HL-60/S4 treated with phorbol 12-myristate 13-acetate at 8.2 ng/mL for 4 days and 3 days (cell line): ENCODE results near the gene KLF15.

Experiments
- in situ Hi-C: fragments of 300-500 bp; cut with MboI; formaldehyde crosslinking; loops from 2 replicates; pipeline ENCODE4 v1.15.0; 2022; ENCODE audit warnings: low sequenced_read_pairs

Gene KLF15

DNA sequence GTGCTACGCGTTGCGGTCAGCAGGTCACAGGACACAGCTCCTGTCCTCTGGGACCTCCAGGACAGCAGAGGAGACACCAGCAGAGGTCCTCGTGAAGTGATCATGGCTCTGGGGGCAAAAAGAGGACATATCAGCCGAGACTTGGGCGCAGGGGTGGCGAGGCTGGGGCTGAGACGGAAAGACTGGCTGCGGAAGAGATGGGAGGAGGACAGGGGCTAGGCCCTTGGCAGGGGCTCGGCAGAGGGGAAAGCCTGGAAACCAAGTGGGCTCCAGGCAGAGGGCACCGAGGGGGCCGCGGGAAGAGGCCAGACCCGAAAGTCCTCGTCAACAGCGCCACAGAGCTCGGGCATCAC is 32.6 kb upstream of the KLF15 start:
- in situ Hi-C loops, result no loop called here

DNA sequence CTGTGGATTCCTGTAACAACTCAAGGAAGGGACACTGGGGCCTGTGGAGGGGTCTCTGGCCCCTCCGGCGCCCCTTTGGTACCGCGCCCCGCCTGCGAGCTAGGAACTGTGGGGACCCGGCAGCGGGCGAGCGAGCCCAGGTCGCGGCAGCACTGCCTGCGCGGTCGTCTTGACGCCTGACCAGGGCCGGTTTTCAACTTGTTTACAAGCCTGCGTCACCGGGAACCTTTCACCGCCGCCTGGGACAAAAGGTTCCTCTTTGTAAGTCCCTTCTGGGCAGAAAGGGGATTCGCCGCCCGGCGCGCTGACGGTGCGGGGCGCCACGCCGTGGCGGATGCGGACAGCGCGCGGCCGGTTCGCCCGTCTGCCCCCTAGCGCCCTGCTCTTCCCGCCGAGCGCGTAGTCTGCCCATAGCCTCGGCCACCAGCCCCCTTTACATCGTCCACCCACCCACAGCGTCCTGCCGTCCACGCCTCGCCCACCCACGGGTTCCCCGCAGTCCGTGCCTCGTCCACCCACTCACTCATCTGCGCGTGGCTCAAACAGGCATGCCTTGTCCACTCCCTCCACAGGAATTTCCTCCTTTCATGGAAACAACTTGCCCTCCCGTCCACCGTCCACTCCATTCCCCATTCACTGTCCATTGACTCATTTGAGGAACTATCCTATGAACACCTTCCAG is 32.0 kb upstream of the KLF15 start:
- in situ Hi-C loops, result no loop called here

DNA sequence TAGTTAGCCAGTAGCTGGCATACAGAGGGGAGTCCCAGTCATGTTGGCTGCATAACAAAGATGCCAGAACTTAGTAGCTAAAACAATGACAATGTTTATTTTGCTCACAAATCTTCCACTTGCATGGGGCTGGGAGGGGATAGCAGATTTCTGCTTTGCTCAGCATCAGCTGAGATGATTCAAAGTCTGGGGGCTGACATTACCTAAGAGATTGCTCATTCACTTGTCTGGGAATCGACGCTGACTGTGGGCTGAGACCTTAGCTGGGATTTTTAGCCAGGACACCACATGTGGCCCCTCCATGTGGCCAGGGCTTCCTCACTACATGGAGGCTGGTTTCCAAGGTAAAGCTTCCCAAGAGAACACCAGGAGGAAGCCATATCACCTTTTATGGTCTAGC is 24.8 kb upstream of the KLF15 start:
- in situ Hi-C loops, result no loop called here

DNA sequence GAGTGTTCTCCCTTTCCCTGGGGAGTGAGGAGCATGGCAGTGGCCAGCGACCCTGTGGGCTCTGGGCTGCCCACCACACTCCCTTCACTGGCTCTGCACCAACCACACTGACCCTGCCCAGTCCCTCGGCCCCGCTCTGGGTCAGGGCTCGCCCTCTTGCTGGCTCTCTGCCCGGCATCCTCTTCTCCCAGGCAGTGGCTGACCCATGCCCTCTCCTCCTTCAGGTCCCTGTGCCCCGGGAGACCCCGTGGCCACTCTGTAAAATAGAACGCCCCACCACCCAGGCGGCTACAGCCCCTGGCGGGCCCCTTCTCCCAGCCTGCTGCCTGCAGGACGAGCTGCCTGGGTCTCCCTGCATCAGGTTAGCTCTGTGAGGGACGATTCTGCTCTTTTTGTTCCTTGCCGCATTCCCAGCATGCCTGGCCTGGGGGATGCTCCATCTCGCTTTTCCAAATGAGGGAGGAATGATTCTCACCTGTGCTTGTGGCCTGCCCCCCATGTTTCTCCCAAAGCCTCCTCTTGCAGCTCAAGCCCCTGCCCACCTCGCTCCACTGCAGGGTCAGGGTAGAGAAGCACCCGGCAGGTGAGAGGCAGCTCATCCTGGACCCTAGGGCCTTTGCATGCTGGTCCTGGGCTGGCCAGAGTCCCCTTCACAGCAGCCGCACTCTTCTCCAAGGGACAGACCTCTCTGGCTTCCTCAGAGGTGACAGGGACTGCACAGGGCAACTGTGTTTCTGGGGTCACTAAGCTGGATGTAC is 23.0 kb upstream of the KLF15 start:
- in situ Hi-C loops, result no loop called here

DNA sequence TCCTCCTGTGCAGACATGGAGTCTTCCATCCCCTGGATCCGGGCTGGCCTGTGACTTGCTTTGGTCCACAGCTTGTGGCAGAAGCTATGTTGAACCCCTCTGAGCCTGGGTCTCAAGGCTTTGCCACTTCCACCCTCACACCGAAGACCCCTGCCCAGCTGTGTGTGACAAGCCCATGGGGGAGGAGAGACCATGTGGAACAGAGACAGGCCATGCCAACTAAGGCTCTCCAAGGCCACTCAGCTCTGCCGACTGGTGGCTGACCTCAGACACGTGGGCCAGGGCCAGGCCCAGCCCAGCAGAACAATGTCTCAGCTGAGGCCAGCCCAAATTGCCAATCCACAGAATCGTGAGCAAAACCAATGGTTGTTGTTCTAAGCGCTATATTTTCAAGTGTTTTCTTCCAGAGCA is 21.1 kb upstream of the KLF15 start:
- in situ Hi-C loops, result no loop called here

DNA sequence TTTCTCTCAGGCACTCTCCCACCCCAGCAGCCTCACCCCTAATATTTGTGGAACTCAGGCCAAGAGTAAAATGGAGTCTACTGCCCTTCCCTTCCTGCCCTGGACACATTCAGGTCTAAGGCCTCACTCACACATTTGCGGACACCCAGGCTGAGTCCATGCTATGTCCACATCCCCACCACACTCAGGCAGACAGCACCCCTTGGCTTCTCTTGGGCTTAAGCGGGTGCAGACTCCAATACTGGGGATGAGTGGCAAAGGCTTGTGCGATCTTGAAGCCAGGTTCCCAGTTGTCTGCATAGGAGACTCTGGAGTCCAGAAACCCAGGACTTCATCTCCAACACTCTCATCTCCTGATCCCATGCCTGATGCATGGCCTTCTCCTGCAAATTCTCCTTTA is 20.0 kb upstream of the KLF15 start:
- in situ Hi-C loops, result no loop called here

DNA sequence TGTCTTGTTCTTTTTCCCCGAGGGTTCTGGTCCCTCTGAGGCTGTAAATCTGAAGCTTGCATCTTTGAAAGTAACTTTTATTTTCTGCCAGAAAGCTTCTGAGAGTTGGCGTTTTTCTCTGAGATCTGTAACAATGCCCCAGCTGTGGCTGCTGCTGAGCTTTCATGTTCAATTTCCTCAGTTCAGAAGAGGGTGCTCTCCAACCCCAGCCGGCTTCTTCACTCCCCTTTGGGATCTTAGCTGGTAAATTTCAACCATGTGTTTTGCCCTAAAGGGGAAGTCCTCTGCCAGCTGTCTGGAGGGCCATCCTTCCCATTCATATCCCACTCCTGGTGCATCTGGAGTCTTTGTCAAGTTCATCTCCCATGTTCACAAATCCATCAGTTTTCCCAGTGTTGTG is 19.2 kb upstream of the KLF15 start:
- in situ Hi-C loops, result no loop called here

DNA sequence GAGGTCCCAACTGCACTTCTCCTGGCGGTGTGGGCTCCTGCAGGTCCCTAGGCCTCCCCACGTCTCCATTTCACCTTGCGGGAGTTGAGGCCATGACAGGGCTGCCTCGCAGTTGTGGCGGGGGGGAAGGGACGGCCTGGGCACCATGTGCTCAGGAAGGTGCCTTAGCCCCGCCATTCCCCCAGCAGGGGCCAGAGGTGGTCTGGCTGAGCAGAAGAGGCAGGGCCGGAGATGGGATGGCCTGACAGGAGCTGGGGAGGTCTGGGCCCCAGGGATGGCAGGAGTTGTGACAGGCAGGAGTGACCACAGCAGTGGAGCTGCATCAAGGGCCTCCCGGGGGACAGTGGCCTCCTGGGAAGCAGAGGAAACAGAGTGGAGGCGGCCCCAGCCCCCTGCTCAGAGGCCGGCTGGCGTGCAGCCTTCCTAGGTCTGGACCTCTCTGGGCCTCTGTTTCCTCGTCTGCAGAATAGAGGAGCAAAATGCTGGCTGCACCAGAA is 18.7 kb upstream of the KLF15 start:
- in situ Hi-C loops, result no loop called here

DNA sequence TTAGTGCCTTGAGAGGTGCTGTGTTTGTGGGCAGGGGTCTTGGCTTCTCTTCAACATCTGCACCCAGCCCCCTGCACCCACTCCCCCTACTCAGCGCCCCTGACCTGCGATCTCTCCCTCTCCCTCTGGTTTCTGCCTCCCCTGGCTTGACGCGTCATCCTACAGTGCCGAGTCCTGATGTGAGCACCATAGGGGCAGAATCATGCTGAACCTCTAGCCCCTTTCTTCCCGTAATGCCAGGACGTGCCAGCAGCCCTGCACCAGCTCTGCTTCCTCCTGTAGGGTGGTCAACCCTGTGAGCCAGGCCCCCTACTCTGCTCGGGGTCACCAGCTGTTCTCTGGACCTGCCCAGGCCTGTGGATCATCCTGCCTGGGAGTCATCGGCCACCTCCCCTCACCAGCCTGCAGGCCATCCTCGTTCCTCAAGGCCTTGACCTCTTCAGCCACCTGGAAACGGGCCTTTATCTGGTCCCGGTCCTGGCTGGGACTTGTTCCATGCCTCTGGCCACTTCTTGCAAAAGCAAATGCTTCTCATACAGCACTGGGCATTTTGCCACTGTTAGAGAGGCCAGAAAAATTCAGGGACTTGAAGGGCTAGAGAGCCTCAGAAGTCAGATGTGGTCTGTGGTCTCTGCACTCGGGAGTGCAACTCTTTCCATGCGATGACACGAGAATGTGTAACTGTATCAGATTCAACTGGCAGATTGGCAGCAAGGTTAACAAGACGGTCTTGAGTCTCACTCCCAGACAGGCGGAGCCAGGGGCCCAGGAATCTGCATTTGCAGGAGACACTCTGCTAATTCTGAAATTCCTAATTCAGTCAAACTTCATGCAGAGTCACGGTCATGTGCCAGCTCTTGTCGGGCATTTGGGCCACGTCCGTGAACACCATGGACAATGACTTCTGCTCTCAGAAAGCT is 16.7 kb upstream of the KLF15 start:
- in situ Hi-C loops, result no loop called here

DNA sequence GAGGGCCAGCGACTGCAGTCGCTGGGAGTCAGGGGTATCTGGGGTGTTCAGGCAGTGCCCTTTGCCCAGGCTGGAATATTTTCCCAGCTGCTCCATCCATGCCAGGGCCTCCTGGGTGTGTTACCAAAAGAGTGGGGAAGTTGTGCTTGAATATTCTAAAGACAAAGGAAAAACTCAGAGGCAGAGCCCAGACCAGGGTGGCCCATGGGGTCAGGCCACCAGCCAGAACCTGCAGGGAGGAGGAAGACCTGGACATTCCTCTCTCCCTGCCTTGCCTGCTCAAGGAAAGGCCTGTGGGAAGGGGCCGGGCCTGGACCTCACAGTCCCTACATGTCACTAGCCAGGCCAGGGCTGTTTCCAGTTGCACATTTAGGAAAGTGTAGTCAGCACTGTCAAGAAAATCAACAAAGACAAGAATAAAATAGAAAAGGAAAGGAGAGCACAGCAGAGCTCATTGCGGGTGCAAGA is 16.0 kb upstream of the KLF15 start:
- in situ Hi-C loops, result no loop called here

DNA sequence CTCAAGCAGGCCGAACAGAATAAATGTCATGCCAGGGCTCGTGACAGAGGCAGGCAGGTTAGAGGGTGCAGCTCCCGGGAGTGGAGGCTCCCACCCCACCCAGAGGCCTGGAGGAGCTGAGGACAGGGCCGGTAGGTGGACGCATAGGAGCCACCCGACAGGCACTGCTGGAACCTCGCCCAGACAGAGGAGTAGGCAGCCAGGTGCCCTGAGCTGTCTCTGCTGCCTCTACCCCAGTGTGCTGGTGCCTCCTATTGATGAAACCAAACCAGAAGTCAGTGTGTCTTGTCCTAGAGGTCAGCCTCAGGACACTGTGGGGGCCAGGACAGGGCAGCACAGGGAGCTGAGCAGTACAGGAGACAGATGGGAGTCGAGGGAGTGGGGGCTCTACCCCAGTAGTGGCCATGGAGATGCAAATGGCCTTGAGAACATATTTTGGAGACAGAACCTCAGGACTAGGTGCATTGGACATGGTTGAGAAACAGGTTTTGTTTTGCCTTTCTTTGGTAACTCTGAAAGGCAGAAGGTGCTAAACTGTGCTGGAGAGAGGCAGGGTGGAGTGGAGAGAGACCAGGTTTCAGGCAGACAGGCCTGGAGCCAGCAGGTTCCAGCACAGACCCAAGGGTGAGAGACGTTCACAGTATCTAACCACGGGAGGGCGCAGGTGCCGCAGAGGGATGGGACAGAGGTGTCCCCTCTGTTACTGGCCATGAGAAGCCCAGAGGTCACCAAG is 15.4 kb upstream of the KLF15 start:
- in situ Hi-C loops, result no loop called here

DNA sequence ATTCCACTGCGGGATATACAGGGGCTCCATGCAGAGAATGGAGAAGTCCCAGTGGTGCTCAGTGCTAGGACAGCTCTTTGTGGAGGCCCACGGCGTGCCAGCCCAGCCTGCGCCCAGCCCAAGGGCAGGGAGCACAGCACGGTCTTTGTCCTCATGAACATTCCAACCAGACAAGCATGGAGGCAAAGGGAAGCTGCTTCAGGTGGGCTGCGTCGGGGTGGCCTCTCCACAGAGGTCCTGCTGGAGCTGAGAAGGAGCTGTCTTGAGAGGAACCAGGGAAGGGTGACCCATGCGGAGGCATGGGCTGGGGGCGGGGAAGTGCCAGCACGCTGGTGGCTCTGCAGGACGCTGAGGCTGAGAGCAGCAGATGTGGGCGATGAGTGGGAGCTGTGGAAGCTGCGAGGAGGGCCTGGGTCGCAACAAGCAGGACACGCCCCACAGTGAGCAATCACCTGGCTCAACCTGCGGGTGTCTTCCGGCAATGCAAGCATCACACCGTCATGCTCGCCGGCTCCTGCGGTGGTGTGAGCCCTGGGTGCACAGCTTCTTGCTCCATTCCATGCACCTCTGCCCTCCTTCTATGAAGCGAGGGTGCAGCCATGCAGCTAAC is 14.0 kb upstream of the KLF15 start:
- in situ Hi-C loops, result no loop called here

DNA sequence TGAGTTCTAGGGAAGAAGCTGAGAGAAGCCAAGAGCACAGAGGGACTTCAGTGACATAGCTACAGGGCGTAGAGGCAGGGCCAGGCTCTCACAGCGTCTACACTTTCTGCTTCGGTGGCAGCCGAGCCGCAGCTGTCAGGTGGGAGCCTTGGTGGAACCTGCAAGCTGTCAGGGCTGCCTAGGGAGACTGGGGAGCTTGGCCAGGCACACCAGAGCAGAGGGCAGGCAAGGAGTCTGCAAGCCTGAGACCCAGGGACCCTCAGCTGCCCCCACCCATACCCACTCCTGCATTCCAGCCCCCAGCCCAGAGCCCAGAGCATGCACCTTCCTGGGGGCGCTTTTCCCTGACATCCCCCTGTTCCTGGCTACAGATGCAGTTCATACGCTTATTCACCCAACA is 13.4 kb upstream of the KLF15 start:
- in situ Hi-C loops, result no loop called here

DNA sequence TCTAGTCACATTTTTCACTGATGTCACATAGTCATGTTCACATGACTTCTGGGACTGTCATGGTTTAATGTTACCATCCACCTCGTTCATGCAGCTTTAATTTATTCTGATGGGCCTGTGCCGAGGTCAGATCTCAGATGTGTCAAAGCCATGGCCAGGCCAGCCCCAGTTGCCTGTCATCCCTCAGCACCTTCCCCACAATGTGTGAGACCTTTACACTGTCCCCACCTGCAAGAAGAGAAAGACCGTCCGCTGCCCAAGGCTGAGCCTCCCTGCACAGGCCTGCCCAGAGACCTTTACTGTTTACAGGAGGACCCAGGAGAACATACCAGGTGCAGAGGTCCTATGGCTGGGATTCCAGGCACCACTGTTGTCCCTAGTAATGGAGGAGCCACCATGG is 12.8 kb upstream of the KLF15 start:
- in situ Hi-C loops, result no loop called here

DNA sequence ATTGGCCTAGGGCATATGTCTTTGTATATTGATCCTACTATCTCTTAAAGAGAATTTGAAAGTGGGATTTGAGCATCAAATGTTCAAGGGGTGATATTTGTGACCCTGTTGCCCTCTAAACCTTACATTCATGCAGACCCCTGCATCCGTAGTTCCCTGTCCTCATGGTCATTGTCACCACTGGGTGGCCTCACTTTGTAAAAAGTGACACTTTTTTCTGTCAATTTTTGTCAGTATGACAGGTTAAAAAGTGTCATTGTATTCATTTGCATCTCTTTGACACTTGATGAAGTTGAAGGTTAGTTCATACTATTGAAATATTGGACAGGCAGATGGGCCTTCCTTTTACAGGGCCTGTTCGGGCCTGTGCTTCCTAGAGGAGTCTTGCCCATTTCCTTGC is 12.3 kb upstream of the KLF15 start:
- in situ Hi-C loops, result no loop called here

DNA sequence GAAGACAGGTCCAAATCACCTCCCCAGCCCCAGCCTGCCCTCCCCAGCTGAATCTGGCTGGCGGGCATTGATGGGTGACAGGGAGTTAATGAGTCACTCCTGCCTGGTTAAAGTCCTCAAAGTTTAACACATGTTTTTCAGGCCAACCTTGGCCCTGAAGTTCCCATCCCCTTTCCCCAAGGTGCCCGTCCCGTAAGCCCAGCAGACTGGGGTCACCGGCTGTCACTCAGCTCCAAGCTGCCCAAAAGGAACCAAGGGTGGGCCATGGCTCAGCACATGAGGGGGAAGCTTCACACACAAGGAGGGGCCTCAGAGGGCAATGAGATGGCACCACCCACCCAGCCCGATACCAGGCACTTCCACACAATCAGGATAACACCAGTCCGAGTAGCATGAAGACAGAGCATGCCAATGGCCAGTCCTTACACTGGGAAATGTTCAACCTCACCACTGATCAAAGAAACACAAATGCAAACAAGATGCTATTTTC is 10.2 kb upstream of the KLF15 start:
- in situ Hi-C loops, result no loop called here

DNA sequence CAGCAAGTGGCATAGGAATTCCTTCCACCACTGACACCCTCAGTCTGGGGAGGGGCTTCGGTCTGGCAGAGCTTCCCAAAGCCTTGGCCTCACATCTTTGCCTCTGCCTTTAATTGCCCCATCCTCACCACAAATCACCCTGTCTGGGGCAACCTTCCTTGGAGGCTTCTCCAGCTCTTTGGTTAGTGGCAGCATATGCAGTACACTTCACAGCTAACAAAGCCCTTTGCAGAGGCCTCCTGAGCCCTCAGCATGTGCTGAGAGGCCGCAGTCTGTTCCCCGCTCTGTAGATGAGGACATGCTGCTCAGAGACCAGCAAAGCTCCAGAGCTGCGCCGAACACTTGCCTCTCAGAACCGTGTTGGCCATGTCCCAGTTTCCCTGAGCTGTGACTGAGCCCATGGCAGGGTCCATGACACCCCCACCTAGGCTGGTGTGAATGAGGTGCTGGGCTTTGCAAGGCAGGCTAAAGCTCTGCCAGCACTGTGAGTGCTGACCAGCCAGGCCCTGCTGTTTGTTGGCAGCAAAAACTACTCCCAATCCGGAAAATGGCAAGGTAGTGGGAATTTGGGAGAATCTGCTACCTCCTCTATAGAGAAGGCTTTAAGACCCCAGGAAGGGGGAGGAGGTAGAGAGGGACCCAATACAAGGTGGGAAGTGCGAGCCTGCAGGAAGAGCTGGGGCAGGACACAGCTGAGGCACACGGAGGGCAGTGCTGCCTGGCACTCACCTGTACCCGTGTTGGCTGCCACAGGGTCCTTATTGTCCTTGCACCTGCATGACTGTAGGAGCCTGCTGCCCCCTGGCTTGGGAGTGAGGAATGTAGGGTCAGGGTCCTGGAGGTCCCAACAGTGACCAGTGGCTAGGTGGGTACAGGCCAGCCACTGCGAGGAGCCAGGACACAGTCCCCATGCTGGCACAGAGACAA is 8.4 kb upstream of the KLF15 start:
- in situ Hi-C loops, result no loop called here

DNA sequence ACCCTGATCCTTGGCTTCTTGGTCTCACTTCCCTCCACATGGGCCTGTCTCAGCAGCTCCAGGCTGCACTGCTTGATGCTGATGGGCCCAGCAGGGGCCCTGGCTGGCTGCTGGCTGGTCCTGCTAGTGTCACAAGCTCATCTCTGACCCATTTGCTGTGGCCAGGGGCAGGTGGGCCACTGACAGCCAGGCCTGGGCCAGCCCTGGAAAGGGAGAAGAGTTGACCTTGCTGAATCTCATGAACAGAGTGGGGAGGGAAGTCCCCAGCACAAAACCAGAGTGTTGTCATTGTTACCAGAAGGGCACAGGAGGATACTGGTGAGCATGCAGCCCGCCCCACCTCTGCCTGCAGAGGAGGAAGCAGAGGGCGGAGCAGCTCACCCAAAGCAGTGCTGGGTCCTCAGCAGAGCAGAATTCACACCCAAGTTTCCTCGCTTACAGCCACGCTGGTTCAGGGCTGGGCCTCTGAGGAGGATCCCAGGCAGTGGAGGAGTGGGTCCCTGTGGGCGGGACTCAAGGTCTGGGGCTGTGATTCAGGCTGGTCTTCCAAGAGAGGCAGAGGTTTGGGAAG is 7.6 kb upstream of the KLF15 start:
- in situ Hi-C loops, result no loop called here
